Activated B cell treated with CpG ODN at 0.5 μM for 24 hours (primary cell): ENCODE measurements around the gene RFTN1. TPM values are rescaled to one million over a fixed set of nuclear protein-coding genes. Genes with fewer than 3 reads are reported as not detected.

Source experiments
- ATAC-seq: fragments of 200-7000 bp; cut with Tn5 transposase; one replicate; pipeline ENCODE4 v1.10.0; 2021; ENCODE audit warnings: low read depth, mild to moderate bottlenecking, moderate library complexity
- CTCF ChIA-PET: fragments of 350-600 bp; sonication (Branson Sonifier 250); formaldehyde crosslinking; loops from one replicate; lab custom pipeline; 2021; ENCODE audit warnings: antibody characterized with exemption; lab: Charles Lee
- POLR2A ChIA-PET: fragments of 350-600 bp; sonication (Branson Sonifier 250); formaldehyde crosslinking; loops from one replicate; lab custom pipeline; 2021; ENCODE audit warnings: antibody characterized with exemption; lab: Charles Lee
- DNase-seq: peaks from one replicate; pipeline ENCODE4 v3.0.0; 2022
- H3K27ac Mint-ChIP-seq: one replicate; pipeline ENCODE4 v1.8.0; 2020; ENCODE audit warnings: mixed read lengths
- H3K27me3 Mint-ChIP-seq: one replicate; pipeline ENCODE4 v1.8.0; 2021; ENCODE audit warnings: mixed read lengths
- H3K36me3 Mint-ChIP-seq: one replicate; pipeline ENCODE4 v1.8.0; 2021; ENCODE audit warnings: low read depth, mixed read lengths
- H3K4me1 Mint-ChIP-seq: one replicate; pipeline ENCODE4 v1.8.0; 2021; ENCODE audit warnings: mixed read lengths
- H3K4me3 Mint-ChIP-seq: one replicate; pipeline ENCODE4 v1.8.0; 2020; ENCODE audit warnings: mild to moderate bottlenecking, mixed read lengths
- H3K9me3 Mint-ChIP-seq: one replicate; pipeline ENCODE4 v1.8.0; 2020; ENCODE audit warnings: mixed read lengths
- CTCF ChIP-seq: fragments of 200-600 bp; IDR thresholded peaks from one replicate; pipeline ENCODE4 v1.8.0; 2022; ENCODE audit warnings: antibody characterized with exemption, mild to moderate bottlenecking
- intact Hi-C: fragments of 100-400 bp; cut with micrococcal nuclease; formaldehyde crosslinking; loops from one replicate; pipeline ENCODE4 v1.15.1; 2024
- total RNA-seq: library from RNA; stranded (reverse); gene quantifications from 2 replicates; pipeline ENCODE4 v1.2.3, GENCODE V29; 2022

Gene RFTN1
- total RNA-seq, 1 donor from 2014 or later, result 365 TPM

GRCh38 chr3:16304061-16305010 is 209.2 kb downstream of the RFTN1 start:
- Mint-ChIP-seq H3K27ac (peak overlapping the region; percentile 4), H3K36me3 (peaks cover 59% of the 10 kb centered on the region), H3K9me3 (no peaks in the 10 kb centered on the region), H3K4me1 (peaks cover 36% of the 10 kb centered on the region), H3K27me3 (no peaks in the 10 kb centered on the region), H3K4me3 (no peak overlapping the region)
- ATAC-seq (no peak), DNase-seq (no peak)
- no peak for TF ChIP-seq CTCF
- ChIA-PET POLR2A (interaction anchor here (0.6 to 1.2 kb wide), 3 partner anchors 9 to 127 kb away, joined by 3 to 6 read pairs (median 4); no protein-coding TSS in a partner anchor), CTCF (interaction anchor here (0.7 to 1.5 kb wide), 2 partner anchors 14 to 17 kb away, joined by 3 to 4 read pairs; no protein-coding TSS in a partner anchor)
- intact Hi-C loops, result no loop called here

GRCh38 chr3:16303037-16303575 is 210.4 kb downstream of the RFTN1 start:
- ChIA-PET CTCF (interaction anchor here (1.5 kb wide), 1 partner anchor 13 kb away, joined by 4 read pairs; no protein-coding TSS in a partner anchor), POLR2A (no interaction called here)
- DNase-seq (no peak), ATAC-seq (no peak)
- H3K4me1 Mint-ChIP-seq, result peaks cover 40% of the 10 kb centered on the region
- peaks cover 63% of the 10 kb centered on the region for H3K36me3 Mint-ChIP-seq
- intact Hi-C loops, result no loop called here
- no peak overlapping the region for H3K4me3 Mint-ChIP-seq
- no peak for TF ChIP-seq CTCF
- H3K27ac Mint-ChIP-seq, result peak overlapping the region; percentile 53
- no peaks in the 10 kb centered on the region for H3K27me3 Mint-ChIP-seq
- no peaks in the 10 kb centered on the region for H3K9me3 Mint-ChIP-seq

- no peaks in the 10 kb centered on the region for H3K27me3 Mint-ChIP-seq
- no peak for TF ChIP-seq CTCF
- no peak overlapping the region for H3K27ac Mint-ChIP-seq
- CTCF ChIA-PET, result no interaction called here
- peaks cover 63% of the 10 kb centered on the region for H3K36me3 Mint-ChIP-seq
- no peak for ATAC-seq
- POLR2A ChIA-PET, result no interaction called here
- H3K4me3 Mint-ChIP-seq, result no peak overlapping the region
- DNase-seq, result no peak
- intact Hi-C loops, result no loop called here
- H3K9me3 Mint-ChIP-seq, result no peaks in the 10 kb centered on the region
- peaks cover 41% of the 10 kb centered on the region for H3K4me1 Mint-ChIP-seq
Measured at GRCh38 chr3:16302082-16302631, 211.3 kb downstream of the RFTN1 start.

DNA sequence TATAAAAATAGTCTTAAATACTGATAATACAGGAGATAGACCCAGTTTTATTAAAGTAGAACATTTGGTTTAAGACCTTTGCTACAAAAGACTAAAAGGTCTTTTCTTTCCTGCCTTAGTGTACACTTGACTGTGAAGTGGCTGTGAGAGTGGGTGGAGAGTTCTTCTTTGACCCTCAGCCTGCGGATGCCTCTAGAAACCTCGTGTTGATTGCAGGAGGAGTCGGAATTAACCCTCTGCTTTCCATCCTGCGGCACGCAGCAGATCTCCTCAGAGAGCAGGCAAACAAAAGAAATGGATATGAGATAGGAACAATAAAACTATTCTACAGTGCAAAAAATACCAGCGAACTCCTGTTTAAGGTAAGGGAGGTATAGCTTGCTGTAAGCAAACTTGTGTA is 212.0 kb downstream of the RFTN1 start:
- DNase-seq, result no peak
- peaks cover 63% of the 10 kb centered on the region for H3K36me3 Mint-ChIP-seq

More for the DNA sequence above, 212.0 kb downstream of the RFTN1 start:
- POLR2A ChIA-PET, result interaction anchor here (0.6 to 0.7 kb wide), 2 partner anchors 181 to 1098 kb away, joined by 3 read pairs; no protein-coding TSS in a partner anchor
- CTCF ChIA-PET, result interaction anchor here (1.0 to 1.7 kb wide), 3 partner anchors 11 to 211 kb away, joined by 3 to 5 read pairs (median 5); no protein-coding TSS in a partner anchor
- no peaks in the 10 kb centered on the region for H3K27me3 Mint-ChIP-seq
- H3K4me3 Mint-ChIP-seq, result peak overlapping the region; percentile 46
- peaks cover 41% of the 10 kb centered on the region for H3K4me1 Mint-ChIP-seq
- intact Hi-C loops, result no loop called here
- no peak overlapping the region for H3K27ac Mint-ChIP-seq
- TF ChIP-seq CTCF, result no peak
- no peaks in the 10 kb centered on the region for H3K9me3 Mint-ChIP-seq
- ATAC-seq, result no peak
